Astrocyte of the spinal cord (primary cell): ENCODE results near the gene AIFM2.

ENCODE experiments used
- DNase-seq: peaks from one replicate; pipeline ENCODE4 v3.0.0; 2011; ENCODE audit warnings: low read depth, low spot score
- H3K4me3 ChIP-seq: 2 replicates; pipeline ENCODE4 v1.5.1; 2011; ENCODE audit warnings: low read depth, mild to moderate bottlenecking, low read length, moderate library complexity
- in situ Hi-C: cut with HindIII; loops from 2 replicates; pipeline ENCODE4 v1.10.0; 2017; ENCODE audit warnings: low sequenced_read_pairs
- TF ChIP-seq, protein P1 (sequence below): IDR thresholded peaks from 2 replicates; pipeline ENCODE4 v1.5.1; 2012; ENCODE audit warnings: low read depth, mild to moderate bottlenecking, low read length, inconsistent platforms

Gene AIFM2

DNA sequence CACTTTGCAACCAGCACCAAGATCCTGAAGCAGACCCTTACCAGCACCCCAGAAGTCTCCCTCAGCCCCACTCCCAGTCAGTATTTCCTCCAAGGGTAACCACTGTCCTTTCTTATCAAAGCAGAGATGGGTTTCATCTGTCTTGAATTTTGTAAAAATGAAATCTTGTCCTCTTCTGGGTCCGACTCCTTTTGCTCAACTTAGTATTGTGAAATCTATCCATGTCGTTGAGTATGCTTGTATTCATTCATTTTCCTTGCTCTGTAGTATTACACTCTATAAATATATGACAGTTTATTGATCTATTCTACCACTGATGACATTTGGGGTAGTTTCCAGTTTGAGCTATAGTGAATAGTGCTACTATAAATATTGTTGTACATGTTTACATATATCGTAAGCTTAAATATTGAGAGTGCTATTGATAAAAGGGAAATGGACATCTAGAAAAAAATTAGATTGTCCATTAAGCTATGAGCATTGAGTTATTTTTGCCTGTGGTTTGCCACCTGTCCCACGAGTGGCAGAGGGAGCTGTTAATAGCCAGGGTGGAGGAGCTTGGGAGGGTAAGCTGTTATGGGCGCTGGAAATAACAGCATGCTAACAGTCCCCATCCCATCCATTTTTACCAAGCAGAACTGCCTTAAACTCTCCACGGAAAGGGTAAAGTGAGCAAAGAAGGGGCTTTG, 36.5 kb downstream of the AIFM2 start:
- no peak overlapping the region for H3K4me3 ChIP-seq
- in situ Hi-C loops = no loop called here
- TF ChIP-seq, protein P1, sequence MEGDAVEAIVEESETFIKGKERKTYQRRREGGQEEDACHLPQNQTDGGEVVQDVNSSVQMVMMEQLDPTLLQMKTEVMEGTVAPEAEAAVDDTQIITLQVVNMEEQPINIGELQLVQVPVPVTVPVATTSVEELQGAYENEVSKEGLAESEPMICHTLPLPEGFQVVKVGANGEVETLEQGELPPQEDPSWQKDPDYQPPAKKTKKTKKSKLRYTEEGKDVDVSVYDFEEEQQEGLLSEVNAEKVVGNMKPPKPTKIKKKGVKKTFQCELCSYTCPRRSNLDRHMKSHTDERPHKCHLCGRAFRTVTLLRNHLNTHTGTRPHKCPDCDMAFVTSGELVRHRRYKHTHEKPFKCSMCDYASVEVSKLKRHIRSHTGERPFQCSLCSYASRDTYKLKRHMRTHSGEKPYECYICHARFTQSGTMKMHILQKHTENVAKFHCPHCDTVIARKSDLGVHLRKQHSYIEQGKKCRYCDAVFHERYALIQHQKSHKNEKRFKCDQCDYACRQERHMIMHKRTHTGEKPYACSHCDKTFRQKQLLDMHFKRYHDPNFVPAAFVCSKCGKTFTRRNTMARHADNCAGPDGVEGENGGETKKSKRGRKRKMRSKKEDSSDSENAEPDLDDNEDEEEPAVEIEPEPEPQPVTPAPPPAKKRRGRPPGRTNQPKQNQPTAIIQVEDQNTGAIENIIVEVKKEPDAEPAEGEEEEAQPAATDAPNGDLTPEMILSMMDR = no peak
- DNase-seq = no peak

DNA sequence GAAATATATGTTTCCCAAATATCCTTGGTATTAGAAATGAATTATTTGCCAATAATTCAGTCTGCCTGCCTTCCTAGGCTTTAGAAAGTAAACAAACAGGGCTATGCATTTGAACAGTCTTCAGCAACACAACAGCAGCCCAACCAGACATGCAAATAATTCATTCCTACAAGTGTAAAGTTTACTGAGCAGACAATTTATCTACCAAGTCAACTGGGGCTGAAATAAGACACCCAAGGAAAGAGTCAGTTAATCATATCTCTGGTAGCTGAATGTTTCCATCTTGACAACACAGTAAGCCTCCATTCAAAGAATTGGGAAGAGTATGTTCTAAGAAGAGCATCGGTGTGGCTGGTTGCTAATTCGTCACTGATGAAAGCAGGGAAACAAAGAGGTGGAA, 38.4 kb downstream of the AIFM2 start:
- no peak overlapping the region for H3K4me3 ChIP-seq
- TF ChIP-seq, protein P1 = no peak
- DNase-seq = no peak
- in situ Hi-C loops = no loop called here

DNA sequence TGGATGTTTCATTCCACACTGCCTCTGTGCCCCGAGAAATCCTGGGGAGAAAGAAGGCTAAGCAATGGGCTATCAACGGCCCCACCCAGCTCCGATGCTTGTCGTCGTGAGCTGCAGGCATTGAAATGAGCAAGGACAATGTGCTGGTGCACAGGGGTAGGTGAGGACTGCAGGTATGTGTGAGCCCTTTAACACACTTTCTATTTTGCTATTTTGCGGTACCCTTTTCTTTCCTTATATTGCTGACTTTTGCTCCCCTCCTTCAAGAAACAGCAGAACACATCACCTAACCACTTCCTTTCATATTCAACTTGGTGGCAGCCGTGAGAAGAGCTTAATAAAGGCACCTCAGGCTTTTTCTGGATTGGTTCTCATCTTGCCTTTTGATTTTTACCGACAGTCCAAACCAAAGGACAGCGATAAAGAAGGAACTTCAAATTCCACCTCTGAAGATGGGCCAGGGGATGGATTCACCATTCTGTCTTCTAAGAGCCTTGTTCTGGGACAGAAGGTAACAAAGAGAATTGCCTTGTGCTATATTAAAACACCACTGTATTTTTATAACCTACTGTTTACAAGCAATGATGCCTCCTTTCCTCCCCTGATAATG, 39.2 kb downstream of the AIFM2 start:
- in situ Hi-C loops = no loop called here
- DNase-seq = no peak
- H3K4me3 ChIP-seq = no peak overlapping the region
- TF ChIP-seq, protein P1 = no peak

DNA sequence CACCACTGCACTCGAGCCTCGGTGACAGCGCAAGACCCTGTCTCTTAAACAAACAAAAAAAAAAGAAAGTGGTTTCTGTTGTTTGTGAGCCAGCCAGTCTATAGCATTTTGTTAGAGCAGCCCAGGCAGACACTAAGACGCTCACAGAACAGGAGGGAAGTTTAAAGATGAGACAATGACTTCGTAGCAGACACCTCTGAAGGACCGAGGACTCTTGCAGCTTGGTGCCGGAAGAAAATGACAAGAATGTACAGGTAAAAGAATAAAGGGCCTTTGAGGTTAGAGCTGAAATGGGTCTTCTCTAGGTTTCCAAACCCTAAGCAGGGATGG, 40.3 kb downstream of the AIFM2 start:
- no peak for DNase-seq
- in situ Hi-C loops = no loop called here
- TF ChIP-seq, protein P1 = no peak
- no peak overlapping the region for H3K4me3 ChIP-seq

DNA sequence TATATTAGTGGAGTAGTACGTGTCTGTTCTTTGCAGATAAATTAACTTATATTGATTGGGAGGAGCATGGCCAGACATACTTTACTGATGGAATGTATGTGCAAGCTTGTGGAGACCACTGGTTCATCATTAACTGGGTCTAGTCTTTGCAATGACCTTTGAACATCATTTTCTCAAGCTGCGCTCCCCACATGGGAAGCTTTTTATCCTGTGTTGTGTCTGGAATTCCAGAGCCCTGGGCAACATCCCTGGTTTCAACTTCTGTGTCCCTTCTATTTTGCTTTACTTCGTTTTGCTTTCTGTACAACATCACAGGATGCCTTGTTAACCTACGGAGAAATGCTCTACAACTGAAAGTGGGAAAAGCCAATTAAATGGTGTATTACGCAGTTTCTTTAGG, 41.7 kb downstream of the AIFM2 start:
- H3K4me3 ChIP-seq = no peak overlapping the region
- in situ Hi-C loops = no loop called here
- DNase-seq = no peak
- TF ChIP-seq, protein P1 = no peak

DNA sequence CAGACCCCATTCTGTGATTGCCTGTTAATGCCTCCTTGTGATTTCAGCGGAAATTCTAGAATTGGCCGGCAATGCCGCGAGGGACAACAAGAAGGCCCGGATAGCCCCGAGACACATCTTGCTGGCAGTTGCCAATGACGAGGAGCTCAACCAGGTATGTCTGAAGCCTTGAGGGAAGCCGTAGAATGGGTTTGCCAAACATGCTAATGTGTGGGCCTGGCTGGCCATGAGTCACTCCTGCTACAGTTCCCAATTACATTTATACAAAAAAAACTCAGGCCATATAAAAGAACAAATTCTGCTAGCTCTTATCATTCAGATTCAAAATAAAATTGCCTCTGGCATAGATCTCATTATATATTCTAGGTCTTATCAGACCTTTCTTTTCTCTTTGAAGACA, 42.6 kb downstream of the AIFM2 start:
- peak; percentile 7 for DNase-seq
- in situ Hi-C loops = no loop called here
- no peak overlapping the region for H3K4me3 ChIP-seq
- TF ChIP-seq, protein P1 = no peak
